ENCODE data around the gene RALGPS2.

DNA sequence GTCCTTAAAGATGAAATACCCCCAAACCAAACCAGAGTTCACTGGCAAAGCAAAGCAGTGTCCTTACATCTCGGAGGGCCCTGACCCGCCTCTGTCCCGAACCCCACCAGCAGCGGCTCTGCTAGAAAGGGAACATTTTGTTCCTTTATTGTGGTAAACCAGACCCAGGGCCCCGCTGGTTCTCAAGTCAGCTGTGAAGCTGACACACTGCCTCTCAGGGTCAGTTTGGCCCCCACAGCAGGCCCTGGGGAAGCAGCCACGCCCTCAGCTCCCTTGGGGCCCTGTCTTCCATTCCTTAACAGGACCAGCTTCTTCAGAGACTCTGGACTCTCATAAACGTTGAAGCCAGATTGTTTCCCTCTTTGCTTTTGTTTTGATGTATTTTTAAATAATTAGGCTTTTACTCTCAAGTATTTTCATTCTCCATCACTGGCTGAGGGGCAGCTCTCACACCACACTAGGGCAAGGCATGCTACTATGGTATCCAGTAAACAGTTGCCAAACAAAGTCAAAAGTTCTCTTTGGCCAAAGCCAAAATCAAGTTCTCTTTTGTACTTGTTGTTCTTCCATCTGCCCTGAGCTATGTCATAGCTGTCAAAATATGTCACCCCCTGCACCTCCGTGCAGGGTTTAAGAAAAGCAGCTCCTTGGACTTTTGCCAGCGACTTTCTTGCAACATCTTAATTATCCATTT, 207.0 kb downstream of the RALGPS2 start:
- TF ChIP-seq ZNF8 (CRISPR knock-in tag; IDR thresholded peaks at IDR 0.05) (no peak), ZC3H10 (CRISPR knock-in tag; IDR thresholded peaks at IDR 0.05) (no peak)
